Stimulated activated CD4-positive, alpha-beta T cell treated with anti-CD3 and anti-CD28 coated beads, Interleukin-4, amount 100 ng/mL, for 4 hours (primary cell): ENCODE results near the gene TRIO.
"Not testable (repeated sequence)": the region's sequence is repeated elsewhere in the genome, so short reads cannot be mapped to it uniquely, and the experiment has no call there.

Experiments used
- DNase-seq, 2 experiments: peaks; one replicate each; pipeline ENCODE4 v3.0.0-alpha.2; 2020

TRIO gene

DNA sequence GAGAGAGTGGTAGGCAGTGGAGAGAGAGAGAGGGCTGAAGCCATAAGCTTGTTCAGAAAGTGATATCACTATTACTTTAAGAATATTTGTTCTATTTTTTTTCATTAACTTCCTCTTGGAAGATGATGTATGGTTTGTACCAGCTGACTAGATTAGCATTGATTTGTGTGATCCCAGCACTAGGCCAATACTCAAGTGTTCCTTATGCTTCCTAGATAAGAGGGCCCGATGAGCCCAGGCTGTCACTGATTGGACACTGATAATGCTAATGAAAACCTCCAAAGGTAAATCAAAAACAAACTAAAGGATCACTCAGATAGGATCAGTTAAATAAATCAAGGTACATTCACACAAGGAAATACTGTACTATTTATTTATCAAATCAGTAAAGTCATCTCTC is 385.8 kb downstream of the TRIO start:
- no peak for DNase-seq

DNA sequence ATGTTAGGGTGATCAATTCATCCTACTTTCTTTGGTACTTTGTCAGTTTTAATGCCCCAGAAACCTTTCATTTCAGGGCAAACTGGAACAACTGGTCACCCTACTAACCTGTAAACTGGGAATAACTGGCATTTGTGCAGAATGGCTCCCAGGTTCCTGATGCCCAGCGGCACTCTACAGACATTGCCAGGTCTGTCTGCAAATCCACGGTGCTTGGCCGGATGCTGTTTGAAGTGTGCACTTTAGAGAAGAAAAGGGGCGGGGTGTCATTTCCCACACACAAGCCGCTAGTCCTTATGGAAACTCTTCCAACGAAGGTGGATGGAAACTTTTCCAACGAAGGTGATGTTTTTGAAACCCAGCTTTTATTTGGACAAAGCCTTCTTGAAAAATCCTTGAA is 388.5 kb downstream of the TRIO start:
- DNase-seq: no peak

- no peak for DNase-seq
These were observed 389.0 kb downstream of the TRIO start for GRCh38 chr5:14532180-14532579.

- DNase-seq: no peak
These were observed 391.6 kb downstream of the TRIO start for GRCh38 chr5:14534773-14535172.

DNA sequence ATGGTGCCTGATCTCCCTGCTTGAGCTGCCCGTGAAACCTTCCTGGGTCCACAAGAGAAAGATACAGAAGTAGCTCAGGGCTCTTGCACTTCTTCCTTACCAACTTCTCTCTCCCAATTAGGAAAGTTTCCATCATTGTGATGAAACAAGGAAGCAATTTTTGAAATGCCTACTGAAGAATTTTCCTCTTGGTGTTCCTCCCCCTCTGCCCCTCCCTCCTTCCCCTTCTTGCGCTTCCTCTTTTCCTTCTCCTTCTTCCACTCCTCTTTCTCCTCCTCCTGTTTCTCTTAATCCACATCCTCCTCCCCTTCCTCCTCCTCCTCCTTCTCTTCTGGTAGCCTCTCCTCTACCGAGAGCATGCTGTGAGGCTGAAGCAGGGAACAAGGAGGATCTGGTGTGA is 402.2 kb downstream of the TRIO start:
- no peak for DNase-seq

- DNase-seq: no peak
These were observed 402.7 kb downstream of the TRIO start for GRCh38 chr5:14545862-14546261.

DNA sequence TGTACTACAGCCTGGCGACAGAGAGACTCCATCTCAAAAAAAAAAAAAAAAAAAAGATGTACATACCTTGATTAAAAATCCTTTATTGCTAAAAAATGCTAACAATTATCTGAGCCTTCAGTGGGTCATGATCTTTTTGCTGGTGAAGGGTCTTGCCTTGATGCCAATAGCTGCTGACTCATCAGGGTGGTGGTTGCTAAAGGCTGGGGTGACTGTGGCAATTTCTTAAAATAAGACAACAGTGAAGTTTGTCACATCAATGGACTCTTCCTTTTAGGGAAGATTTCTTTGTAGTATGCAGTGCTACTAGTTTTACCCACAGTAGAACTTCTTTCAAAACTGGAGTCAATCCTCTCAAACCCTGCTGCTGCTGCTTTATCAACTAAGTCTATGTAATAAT is 404.5 kb downstream of the TRIO start:
- no peak for DNase-seq

GRCh38 chr5:14551211-14551610 is 408.1 kb downstream of the TRIO start:
- no peak for DNase-seq

GRCh38 chr5:14552017-14552416 is 408.9 kb downstream of the TRIO start:
- no peak for DNase-seq

GRCh38 chr5:14554288-14554687 is 411.1 kb downstream of the TRIO start:
- not testable (repeated sequence) for DNase-seq

DNA sequence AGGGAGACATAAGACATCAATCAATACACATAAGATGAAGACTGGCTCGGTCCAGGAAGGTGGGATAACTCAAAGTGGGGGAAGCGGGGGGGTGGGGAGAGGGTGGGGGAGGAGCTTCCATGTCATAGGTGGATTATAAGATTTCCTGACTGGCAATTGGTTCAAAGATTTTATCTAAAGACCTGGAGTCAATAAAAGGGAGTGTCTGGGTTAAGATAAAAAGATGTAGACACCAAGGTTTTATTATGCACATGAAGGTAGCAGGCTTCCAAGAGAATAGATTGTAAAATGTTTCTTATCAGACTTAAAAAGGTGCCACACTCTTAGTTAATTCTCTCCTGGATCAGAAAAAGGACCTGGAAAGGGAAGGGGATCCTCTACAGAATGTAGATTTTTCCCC is 412.9 kb downstream of the TRIO start:
- DNase-seq: no peak

DNA sequence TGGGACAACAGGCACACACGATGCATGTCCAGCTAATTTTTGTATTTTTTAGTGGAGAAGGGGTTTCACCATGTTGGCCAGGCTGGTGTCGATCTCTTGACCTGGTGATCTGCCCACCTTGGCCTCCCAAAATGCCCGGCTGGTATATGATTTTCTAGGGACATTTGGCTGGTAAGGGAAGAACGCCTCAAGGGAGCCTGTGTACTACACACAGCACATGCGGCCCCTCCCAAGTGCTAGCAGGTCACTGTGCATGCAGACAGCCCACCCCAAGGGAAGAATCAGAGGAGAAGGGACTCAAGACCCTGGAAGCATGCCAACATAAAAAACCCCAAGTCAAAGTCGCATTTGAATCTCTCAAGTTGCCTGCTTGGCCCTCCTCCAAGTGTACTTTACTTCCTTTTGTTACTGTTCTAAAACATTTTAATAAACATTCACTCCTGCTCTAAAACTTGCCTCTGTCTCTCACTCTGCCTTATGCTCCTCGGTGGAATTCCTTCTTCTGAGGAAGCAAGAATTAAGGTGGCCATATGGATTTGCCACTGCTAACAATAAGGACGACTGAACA is 414.1 kb downstream of the TRIO start:
- no peak for DNase-seq

- no peak for DNase-seq
These were observed 414.8 kb downstream of the TRIO start for GRCh38 chr5:14557791-14558415.
